Effector CD4-positive, alpha-beta T cell (primary cell): ENCODE data around the gene MOCS2.

Source experiments
- DNase-seq: peaks from one replicate; pipeline ENCODE4 v3.0.0-alpha.2; 2020

The MOCS2 gene

DNA sequence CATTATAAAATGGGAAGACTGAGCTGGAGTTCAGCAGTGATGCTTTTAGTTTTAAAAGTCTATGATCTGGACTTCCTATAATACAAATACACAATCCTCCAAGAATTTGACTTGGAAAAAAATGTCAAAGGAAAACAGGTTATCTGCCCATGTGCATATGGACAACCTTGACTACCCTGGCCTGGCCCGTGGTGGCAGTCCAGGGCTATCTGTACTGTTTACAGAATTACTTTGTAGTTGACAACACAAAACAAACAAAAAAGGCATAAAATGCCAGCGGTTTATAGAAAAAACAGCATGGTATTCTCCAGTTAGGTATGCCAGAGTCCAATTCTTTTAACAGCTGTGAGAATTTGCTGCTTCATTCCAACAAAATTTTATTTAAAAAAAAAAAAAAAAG is 17.3 kb downstream of the MOCS2 start:
- no peak for DNase-seq

DNA sequence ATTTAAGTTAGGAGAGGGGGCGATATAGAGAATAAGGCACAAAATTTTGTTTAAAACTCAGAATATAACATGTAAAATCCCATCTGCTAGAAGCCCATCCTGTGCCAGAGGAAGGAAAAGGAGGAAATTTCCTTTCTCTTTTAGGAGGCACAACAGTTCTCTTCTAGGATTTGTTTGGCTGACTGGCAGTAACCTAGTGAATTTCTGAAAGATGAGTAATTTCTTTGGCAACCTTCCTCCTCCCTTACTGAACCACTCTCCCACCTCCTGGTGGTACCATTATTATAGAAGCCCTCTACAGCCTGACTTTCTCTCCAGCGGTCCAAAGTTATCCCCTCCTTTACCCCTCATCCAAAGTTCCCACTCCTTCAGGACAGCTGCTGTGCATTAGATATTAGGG is 18.3 kb downstream of the MOCS2 start:
- DNase-seq, result no peak

DNA sequence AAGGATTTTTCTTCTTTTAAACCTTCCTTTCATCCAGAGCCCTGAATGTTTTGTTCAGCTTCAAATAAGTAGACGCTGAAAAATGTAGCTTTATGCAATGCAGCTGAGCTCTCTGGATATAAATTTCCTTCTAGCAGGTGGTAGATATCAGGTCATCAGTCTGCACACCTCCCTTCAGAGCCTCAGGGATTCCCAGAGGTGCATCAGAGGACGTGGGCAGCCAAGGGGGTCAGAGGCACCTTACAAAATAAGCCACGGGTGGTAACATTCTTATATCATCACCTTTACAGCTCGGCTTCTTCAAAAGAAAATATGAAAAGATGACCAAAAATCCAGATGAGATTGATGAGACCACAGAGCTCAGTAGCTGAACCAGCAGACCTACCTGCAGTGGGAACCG is 19.3 kb downstream of the MOCS2 start:
- DNase-seq, result no peak

DNA sequence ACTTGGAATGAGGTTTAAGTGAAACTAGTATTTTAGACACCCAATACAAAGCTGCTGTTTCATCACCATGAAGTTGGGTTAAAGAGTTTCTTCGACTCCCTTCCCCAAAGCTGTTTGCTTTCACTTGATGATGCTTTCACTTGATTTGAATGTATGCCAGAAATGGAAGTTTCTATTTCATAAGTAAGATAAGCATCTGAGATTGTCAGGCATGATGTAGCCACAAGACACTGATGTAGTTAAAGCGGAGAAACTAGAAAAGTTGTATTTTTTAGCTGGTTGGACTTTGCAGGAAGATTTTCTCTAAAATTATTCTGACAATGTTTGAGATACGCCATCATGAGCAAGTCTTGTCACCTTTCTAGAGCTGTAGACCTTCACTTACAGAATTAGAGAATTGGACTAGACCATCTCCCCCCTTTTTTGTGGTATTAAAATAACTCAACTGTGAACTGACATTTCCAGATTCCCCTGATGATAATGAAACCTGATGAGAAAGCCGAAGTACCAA is 20.0 kb downstream of the MOCS2 start:
- DNase-seq, result no peak

DNA sequence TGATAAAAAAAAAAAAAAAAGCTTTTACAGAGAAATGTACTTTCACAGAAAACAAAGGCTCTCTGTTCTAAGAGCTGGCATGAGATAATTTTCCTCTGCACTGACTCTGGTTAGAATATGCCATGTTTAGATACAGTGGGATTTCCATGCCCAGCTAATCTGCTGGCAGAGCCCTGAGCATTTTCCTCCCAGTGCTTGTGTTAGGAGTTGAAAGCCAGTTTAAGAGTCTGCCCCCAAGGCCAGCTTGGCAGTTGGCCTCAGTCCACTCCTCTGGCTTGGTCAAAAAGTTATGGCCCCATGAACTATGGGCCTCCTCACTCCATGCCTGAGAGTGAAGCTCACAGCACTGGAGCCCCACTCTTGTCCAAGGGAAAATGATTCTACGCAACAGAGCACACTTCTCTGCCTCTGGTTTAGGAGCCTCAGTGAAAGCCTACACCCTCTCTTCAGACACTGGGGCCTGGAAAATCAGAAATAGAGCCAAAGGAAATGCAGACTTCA is 21.9 kb downstream of the MOCS2 start:
- DNase-seq, result no peak

DNA sequence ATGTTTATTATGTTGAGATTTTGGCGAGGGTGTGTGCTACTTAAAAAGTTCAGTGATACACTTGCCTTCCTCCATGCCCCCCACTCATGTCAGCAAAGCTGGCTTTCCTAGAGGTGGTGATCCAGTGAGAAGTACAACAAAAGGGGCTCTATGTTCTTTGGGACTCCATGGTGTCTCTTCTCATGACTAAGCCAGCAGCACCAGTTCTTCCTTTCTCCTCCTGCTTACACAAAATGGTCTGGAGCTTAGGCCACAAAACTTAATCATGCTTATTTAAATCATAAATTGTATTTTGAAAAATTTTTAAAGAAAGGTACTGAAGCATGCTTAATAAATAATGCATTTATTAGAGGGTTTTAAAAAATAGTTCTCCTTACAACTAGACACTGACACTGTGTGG is 22.4 kb downstream of the MOCS2 start:
- no peak for DNase-seq

DNA sequence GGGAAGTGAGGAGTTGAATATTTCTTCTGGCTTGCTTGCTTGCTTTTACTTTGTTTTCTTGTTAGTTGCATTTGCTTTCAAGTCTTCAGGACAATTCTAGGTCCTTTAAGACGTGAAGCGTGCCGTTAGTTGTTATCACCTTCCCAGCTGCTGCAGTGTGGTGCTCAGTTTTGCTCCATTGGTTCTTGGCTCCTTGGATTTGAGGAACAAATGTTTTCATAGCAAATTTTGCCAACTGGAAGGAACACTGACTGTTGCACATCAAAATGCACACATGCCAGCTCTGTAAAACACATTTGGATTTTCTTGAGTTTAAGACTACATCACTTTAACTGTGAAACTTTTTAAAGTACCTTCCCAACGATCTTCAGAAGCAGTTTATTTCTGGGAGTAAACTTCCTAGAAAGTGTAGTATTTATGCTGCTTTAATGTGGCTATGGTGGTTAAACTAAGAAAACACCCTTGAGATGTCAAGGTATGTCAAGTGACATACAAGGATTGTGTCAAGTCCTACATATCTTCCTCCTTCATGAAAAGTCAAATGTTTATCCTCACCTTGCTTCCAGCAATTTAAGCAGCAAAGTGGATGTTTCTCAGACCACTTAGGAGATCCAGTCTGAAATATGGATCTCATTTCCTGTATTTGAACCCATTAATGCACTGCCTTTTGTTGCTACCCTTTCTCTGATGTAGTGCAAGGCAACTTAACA is 24.9 kb downstream of the MOCS2 start:
- DNase-seq, result no peak

DNA sequence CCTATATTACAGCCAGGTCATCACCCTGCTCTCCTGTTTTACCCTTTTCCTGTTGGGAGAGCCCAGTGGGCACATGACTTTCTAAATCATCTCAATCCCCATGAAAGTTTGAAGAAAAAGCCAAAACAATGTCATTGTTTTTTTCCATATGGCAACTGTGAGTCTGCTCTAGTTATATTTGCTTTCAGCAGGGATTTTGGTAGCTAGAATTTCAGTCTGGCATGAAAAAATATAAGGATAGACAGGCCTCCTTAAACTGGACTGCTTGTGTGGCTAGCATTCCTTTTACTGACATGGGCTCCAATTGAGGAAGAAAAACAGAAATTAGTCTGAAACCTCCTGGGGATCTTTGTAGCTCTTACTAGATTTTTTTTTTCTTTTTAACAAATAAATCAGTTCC is 25.6 kb downstream of the MOCS2 start:
- no peak for DNase-seq

DNA sequence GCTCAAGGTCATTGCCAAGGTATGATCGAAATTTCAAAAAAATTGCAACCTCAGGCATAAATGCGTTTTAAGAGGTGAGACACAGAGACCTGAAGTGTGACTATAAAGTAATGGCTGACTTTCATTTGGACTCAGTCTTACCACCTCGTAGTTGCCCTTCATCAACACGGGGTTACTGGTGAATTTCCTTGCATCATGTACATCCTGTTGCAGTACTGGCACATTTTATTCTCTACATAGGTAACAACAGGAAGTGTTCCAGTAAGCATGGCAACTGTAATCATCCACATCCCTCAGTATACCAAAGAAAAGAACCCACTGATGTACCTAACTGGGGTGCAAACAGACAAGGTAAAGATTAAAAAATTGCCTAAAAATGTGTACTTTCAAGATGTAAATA is 29.3 kb downstream of the MOCS2 start:
- DNase-seq, result no peak

DNA sequence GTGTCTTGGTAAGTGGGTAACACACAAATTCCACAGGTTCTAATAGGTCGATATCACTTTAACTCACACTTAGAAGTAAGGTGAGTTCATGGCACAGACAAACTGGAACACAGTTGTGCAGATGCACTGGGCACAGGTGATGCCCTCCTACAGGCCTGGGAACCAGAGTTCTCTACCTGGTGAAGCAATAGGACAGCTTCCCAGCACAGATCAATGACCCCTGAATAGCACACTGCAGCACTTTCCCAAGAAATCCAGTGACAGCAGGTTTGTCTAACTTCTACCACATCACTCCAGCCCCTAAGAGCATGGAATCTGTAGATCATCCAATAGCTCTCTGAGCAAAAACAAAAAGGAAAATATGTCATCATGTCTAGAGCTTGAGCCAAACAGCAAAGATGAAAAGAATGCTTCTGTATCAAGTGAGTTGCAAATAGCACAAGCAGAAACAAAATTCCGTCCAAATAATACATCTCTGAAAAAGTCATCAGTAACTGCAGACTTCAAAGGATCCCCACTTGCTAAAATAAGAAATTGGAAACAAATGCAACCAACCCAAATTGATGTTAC is 33.5 kb downstream of the MOCS2 start:
- DNase-seq, result no peak

DNA sequence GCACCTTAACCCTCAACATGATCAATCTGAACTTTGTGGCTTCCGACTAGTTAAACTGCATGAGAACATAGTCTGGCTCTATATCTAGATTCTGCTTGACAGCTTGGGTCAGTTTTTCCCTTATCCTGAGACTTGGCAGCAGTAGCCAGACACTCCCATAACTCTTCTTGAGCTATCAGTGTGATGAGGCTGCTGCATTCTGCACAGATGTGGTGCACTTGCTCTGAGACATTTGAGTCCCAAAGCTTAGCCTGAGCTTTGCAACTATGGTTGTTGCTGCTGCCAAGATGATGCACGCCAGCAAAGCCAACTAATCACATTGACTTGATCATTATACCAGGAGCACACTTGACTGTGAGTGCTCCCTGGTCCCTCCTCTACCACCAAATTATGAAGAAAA is 36.2 kb downstream of the MOCS2 start:
- DNase-seq, result no peak

DNA sequence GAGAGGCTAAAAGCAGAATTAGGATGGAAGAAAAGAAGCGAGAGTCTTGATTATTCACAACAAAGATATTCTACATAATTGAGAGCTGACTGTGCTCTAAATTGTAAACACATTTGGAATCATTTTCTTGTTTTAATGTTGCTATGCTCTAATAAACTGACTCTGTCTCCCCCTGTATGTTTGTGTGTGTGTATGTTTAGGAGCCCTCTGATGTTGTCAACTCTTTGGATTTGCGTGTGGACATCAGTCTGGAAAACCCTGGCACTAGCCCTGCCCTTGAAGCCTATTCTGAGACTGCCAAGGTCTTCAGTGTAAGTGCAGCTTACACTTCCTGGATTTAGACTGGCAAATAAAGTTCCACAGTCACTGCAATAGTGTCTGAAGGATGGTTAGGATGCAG is 37.8 kb downstream of the MOCS2 start:
- no peak for DNase-seq

DNA sequence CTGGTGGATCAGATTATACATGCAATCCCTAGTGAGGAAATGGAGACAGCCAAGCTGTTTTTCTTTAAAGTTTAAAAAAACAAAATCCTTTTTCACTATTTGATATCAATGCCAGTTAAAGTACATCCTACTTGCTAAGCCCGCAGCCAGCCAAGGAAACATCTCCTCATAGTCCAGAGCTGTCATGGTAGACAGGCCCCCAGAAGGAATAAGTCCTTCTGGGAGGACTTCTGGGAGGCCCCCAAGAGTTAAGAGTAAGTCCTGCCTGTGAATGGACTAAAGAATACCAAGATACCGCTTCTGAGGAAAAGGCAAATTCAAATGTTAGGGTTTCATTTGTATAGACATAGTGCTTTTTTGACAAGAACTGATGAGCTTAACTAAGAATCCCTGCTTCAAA is 38.3 kb downstream of the MOCS2 start:
- no peak for DNase-seq

DNA sequence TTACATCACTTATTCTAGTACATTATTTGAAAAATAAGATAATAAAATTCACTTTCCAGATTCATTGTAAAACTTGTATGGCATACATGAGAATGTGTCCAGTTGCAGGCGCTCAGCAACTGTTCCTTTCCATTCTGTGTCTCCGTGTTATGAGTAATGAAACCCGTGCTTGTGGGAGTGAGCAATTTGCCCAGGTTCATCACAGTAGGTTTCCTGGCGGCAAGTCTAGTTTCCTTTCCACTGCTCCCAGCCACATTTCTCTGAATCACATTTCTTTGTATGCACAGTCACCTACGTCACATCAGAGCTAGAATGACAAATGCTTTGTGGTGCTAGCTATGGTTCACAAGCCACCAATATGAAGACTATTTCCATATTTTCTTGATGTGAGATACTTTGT is 39.9 kb downstream of the MOCS2 start:
- no peak for DNase-seq

DNA sequence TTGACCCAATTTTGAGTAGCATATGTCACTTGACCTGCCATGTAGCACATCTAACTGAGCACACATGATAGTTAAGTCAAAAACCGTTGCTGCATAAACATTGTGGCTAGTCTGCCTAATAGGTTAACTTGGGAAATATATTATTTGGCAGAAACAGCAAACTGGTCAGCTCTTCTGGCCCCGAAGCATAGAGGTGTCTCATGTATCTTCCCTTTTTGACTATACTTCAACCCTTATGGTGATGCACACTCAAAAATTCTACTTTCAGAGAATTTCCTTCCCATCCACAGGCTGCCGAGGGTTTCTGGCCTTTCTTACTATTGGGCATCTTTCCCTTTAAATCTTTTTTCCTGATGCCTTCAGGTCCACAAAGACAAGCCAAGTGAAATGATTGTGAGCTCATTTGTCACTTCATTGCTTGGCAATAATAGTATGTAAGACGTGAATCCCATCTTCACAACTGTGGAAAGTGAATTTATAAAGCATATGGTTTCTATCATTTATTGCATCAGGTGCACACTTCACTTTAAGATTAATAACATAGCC is 41.2 kb downstream of the MOCS2 start:
- DNase-seq, result no peak

DNA sequence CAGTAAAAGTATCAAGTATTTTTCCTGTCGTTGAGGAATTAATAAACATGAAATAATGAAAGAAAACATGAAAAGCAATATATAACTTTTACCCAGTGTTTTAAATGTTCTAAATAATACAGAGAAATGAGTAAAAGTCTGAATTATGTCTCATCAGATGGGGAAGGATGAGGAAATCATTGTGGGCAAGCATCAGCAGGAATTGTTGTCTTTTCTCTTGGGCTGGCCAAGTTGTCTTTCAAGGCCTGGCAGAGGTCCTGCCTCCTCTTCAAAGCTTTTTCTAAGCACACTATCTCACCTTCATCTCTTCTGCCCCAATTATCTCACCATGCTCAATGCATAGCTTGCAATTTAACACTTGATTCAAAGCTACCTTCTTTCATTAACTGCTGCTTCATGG is 41.9 kb downstream of the MOCS2 start:
- DNase-seq, result no peak

DNA sequence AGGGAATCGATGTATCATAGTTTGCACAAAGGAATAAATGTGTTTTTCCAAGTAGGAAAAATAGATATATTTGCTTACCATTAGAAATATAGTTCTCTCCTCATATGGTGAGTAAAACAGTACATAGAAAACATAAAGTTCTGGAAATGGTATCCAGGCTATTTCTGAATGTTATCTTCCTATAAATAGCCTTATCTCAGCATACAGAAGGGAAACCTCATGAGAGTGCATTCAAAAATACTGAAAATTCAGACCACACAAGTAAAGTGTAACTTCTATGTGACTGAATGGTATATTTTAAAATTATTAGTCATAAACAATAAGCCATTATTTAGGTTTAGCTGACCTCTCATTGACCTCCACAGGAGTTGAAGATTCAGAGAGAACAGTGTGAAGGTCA is 43.5 kb downstream of the MOCS2 start:
- no peak for DNase-seq

DNA sequence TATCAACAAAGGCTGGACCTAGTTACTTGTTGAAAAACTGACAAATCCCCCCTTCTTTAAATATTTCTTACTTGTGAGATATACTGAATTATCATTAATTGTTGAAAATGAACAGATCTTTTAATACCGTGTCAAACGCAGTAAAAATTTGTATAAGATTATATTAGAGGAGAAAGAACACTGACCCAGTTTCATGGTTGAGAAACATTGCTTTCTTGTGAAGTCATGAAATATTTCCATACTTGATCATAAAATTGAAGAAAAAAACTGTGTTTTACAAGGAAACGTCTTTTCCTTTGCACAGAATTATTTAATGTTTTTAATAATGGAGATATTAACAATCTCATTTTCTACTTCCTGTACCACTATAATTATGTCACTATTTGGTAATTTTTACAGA is 45.8 kb downstream of the MOCS2 start:
- no peak for DNase-seq

DNA sequence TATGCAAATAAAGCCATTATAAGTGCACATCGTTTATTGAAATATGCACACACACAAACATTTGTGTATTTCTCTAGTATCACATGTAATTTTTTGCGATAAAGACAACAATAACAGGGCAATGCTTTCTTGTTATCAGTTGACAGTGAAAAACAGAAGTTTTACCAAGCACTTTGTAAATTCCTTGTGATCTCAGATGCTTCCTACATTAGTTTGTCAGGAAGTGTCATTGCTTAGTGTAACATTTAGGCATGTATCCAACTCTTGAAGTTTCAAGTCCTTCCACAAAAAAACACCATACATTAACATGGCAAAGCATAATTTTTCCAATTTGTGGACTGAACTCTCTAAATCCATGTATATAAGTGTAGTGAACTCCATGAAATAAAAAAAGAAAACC is 46.4 kb downstream of the MOCS2 start:
- no peak for DNase-seq

DNA sequence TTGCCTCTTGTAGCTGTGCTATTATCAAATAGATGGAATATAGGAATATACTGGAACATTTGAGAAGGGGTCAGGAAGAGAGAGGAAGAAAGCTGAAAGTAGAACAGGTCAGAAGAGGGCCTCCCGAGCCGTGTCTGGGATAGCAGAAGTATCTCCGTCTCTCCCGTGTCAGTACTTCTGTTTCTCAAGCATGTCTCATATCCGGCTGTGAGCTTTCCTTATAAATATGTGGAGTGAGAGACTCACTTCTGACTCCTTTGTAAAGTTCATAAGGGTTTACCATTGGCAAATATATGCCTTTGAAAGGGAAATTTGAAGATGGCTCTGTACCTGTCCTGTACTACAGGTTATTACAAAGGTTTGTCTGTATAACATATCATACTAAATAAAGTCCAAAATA is 50.3 kb downstream of the MOCS2 start:
- no peak for DNase-seq

DNA sequence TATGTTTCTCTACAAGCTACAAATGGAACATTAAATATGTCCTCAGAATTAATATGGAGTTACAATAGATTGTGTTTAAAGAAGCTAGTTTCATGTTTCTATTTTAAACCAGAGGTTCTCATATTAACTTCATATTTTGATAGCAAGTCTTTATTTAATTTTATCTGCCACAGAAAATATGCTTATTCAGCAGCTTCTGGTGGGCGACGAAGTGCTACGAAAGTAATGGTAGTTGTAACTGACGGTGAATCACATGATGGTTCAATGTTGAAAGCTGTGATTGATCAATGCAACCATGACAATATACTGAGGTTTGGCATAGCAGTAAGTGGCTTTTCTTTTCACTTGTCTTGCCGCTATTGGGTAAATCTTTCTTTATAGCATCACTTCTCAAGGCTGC is 54.2 kb downstream of the MOCS2 start:
- no peak for DNase-seq

DNA sequence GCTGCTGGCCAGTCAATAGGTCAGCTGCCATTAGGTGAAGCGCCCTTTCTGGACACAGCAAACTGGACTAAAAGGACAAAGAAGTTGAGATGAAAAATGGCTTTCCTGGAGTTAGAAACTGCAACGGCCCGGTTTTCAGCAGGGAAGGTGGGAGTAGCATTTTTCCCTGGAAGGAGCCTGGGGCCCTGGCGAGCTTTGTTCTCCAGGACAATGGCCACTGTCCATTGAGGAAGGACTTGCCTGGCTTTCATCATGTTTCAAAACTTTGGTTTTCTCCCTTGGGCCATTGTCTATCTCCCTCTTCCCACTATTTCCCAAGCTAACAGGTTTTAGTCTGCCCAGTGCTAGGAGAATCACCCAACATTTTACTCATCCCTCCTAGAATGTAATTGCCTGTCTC is 56.2 kb downstream of the MOCS2 start:
- no peak for DNase-seq

DNA sequence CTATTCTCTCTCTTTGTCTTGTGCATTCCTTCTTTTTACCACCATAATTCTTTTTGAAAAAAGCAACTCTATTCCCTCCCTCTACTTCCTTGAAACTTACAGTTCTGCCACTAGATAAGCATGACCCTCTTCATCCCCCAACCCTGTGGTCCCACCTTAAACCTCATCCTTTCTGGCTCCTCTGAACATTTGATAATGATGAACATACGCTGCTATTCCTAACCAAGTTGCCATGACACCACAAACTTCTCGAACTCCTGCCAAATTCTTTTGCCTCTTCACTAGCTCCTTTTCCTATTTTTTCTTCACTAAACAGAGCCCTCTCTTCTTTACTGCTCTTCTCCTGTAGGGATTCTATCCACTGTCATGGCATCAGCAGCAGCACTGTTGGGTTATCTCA is 57.1 kb downstream of the MOCS2 start:
- no peak for DNase-seq

DNA sequence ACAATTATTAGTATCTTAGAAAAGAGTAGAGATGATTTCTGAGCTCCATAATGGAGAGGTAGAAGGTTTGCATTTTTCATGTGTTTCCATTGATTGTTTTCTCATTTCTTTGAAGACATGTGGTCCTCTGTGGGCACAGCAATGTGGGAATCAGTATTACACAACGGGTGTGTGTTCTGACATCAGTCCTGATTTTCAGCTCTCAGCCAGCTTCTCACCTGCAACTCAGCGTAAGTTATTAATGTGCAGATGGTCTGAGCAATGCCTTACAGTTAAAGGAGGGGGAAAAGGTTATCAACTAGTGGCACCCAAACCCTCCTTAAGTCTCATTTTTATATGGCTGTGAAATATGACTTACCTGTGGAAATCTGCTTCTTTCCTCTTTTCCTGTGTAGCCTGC is 61.3 kb downstream of the MOCS2 start:
- no peak for DNase-seq
